NB4 (cell line): ENCODE measurements around the gene LDHD.

Experiments
- DNase-seq: peaks from one replicate; pipeline ENCODE4 v3.0.0; 2010; ENCODE audit warnings: low read depth
- H3K4me3 ChIP-seq: one replicate; pipeline ENCODE4 v1.5.1; 2011; ENCODE audit warnings: mild to moderate bottlenecking, low read depth, low read length, moderate library complexity
- CTCF ChIP-seq: IDR thresholded peaks from one replicate; pipeline ENCODE4 v1.5.1; 2012; ENCODE audit warnings: low read depth, low read length
- MYC ChIP-seq: IDR thresholded peaks from 2 replicates; pipeline ENCODE4 v1.6.1; 2011; ENCODE audit warnings: low read depth, low read length
- POLR2A ChIP-seq: IDR thresholded peaks from 2 replicates; pipeline ENCODE4 v1.6.1; 2011; ENCODE audit warnings: mild to moderate bottlenecking; ENCODE audit not compliant: insufficient read length; ENCODE audit errors: extremely low read depth
- TF ChIP-seq, protein P1 (sequence below): IDR thresholded peaks from 2 replicates; pipeline ENCODE4 v1.6.1; 2011; ENCODE audit warnings: low read depth, low read length

The LDHD gene

GRCh38 chr16:75120253-75120652, 3.7 kb upstream of the LDHD start:
- TF ChIP-seq POLR2A (no peak), MYC (no peak), CTCF (no peak)
- TF ChIP-seq, protein P1, sequence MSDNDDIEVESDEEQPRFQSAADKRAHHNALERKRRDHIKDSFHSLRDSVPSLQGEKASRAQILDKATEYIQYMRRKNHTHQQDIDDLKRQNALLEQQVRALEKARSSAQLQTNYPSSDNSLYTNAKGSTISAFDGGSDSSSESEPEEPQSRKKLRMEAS = no peak
- DNase-seq = no peak
- H3K4me3 ChIP-seq = no peak overlapping the region

DNA sequence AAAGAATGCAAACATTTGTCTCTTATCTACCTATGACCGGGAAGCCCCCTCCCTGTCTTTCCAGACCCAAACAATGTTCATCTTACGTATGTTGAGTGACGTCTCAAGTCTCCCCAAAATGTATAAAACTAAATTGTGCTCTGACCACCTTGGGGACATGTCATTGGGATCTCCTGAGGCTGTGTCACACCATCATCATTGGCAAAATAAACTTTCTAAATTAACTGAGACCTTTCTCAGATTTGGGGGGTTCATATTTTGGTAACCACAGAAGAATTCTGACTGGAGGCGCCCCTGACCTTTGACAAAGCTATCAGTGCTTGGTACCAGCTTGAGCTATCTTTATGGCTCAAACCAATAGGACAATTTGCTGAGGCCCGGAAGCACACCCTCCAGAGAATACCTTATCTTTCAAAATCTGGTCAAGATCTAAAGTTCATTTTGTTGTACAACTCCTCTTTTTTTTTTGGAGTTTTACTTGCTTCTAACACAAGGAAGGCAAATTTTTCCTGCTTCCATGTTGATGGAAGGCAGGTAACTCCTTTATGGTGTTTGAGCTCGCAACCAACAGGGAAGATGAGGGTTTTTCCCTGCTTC, 2.5 kb upstream of the LDHD start:
- H3K4me3 ChIP-seq = no peak overlapping the region
- no peak for DNase-seq
- no peak for TF ChIP-seq MYC
- TF ChIP-seq, protein P1 = no peak
- no peak for TF ChIP-seq CTCF
- TF ChIP-seq POLR2A = no peak

DNA sequence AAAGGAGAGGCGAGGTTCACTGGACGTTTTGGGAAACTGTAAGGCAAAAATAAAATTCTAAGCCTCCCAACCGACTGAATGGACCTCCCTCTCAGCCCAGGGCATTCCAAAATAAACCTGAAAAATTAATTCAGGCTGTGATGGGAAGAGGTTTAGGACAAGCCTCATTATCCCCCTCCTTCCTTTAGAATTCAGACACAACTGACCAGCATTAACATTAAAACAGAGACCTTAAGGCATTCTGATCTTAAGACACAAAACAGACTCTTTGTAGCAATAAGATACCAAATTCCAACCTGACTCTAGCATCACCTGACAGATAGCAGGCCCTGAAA, 298 bp upstream of the LDHD start:
- no peak for DNase-seq
- TF ChIP-seq, protein P1 = no peak
- TF ChIP-seq POLR2A = no peak
- no peak overlapping the region for H3K4me3 ChIP-seq

DNA sequence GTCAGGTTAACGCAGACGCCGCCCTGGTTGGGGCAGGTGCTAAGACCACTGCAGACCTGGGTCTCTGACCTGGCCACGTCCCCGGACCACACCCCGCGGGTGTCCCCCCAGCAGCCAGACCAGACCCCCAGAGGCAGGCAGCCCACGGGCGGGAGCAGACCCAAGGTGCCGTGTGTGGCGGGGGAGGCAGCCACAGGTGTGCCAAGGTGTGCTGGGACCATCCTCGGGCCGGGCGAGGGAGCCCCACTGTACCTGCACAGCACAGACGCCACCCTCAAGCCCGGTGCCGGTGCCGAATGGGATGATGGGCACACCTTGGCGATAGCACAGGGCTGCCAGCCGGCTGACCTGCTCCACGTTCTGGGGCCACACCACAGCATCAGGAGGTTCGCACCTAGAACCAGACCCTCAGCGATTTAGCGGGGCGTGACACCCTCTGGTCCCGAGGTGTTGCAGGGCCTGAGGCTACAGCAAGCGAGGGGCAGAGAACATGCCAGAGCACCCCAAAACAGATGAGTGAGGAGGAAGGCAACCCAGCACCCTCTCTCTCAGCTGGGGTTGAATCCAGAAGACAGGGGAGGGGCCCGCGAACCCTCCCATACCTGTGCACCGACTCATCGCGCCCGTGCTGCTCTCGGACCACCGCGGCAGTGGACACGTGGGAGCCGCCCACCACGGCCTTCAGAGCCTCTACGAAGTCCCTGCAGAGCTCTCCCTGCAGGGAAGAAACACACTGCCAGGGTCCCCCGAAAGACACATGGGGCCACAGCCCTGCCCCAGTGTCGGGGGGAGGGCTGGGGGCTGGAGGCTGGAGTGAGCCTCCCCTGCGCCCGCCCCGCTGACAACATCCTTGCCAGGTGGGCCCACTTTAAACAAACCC, 1.4 kb downstream of the LDHD start:
- TF ChIP-seq, protein P1 = no peak
- TF ChIP-seq MYC = no peak
- no peak for DNase-seq
- H3K4me3 ChIP-seq = no peak overlapping the region

DNA sequence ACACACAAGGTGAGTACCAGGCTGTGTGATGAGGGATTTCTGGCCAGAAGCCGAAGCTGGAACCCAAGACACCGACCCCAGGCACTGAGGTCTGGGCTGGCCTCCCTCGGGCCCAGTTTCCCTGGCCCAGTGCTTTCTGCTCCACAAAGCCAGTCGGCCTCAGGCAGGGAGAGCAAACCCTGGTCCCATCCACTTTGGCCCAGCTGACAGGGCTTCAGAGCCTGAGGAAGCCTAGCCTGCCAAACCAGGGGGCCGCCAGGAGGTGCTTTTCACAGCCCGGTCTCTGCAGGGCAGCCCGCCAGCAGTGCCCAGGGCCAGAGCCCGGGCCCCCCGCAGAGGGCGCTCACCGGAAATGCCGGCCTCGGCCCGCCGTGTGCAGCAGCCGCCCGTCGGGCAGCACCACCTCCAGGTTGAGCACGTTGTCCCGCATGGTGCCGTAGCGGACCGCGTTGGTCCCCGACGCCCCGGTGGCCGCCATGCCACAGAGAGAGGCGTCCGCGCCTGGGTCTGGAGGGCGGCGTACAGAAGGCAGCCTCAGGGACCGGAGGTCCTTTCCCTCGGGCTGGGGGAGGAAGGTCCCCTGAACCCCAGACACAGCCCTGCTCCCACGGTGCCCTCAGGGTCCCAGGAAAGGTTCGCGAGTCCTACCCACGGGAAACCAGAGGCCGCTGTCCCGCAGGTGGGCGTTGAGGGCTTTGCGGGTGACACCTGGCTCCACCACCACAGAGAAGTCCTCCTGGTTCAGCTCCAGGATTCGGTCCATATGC, 2.2 kb downstream of the LDHD start:
- TF ChIP-seq POLR2A (no peak), CTCF (no peak), MYC (no peak)
- TF ChIP-seq, protein P1 = no peak
- H3K4me3 ChIP-seq = no peak overlapping the region
- DNase-seq = no peak

- no peak for DNase-seq
- no peak overlapping the region for H3K4me3 ChIP-seq
- TF ChIP-seq CTCF (no peak), POLR2A (no peak), MYC (no peak)
- TF ChIP-seq, protein P1 = no peak
Measured at GRCh38 chr16:75113541-75114121, 2.9 kb downstream of the LDHD start.
